Stimulated activated naive CD8-positive, alpha-beta T cell treated with anti-CD3 and anti-CD28 coated beads, Interleukin-15, Interleukin-2, amounts not matched to agents 100 U/mL and 50 U/mL, for 24 hours (primary cell): ENCODE measurements around the gene PIGZ.

ENCODE experiments used
- ATAC-seq: fragments of 150-1000 bp; cut with Tn5 transposase; one replicate; pipeline ENCODE4 v1.10.0; 2021
- DNase-seq: peaks from one replicate; pipeline ENCODE4 v3.0.0; 2021

The PIGZ gene

GRCh38 chr3:197001972-197002700 is 33.5 kb upstream of the PIGZ start:
- DNase-seq = no peak
- no peak for ATAC-seq

- DNase-seq (no peak), ATAC-seq (no peak)
Observed at GRCh38 chr3:197001106-197001971, 32.7 kb upstream of the PIGZ start.

- no peak for ATAC-seq
- DNase-seq = no peak
Observed at GRCh38 chr3:197000211-197000610, 31.6 kb upstream of the PIGZ start.

- ATAC-seq = no peak
- DNase-seq = no peak
Observed at GRCh38 chr3:196998966-196999760, 30.5 kb upstream of the PIGZ start.

GRCh38 chr3:196997311-196997710 is 28.7 kb upstream of the PIGZ start:
- no peak for DNase-seq
- ATAC-seq = no peak

- ATAC-seq (no peak), DNase-seq (no peak)
Observed at GRCh38 chr3:196996454-196997265, 28.0 kb upstream of the PIGZ start.

- DNase-seq = no peak
- ATAC-seq = no peak
Observed at GRCh38 chr3:196995646-196996355, 27.2 kb upstream of the PIGZ start.

GRCh38 chr3:196995027-196995426 is 26.4 kb upstream of the PIGZ start:
- no peak for ATAC-seq
- DNase-seq = no peak

GRCh38 chr3:196994056-196994455 is 25.4 kb upstream of the PIGZ start:
- DNase-seq = no peak
- no peak for ATAC-seq

GRCh38 chr3:196992461-196993065 is 23.9 kb upstream of the PIGZ start:
- ATAC-seq (no peak), DNase-seq (no peak)

GRCh38 chr3:196991581-196992460 is 23.2 kb upstream of the PIGZ start:
- DNase-seq = no peak
- ATAC-seq = no peak

GRCh38 chr3:196990601-196991007 is 22.0 kb upstream of the PIGZ start:
- ATAC-seq = no peak
- no peak for DNase-seq

GRCh38 chr3:196989721-196990262 is 21.2 kb upstream of the PIGZ start:
- DNase-seq (no peak), ATAC-seq (no peak)

GRCh38 chr3:196988241-196989029 is 19.8 kb upstream of the PIGZ start:
- peak; percentile 37 for ATAC-seq
- DNase-seq = no peak

GRCh38 chr3:196987022-196987421 is 18.4 kb upstream of the PIGZ start:
- DNase-seq (no peak), ATAC-seq (no peak)

GRCh38 chr3:196985954-196986885 is 17.6 kb upstream of the PIGZ start:
- DNase-seq = no peak
- no peak for ATAC-seq

- no peak for ATAC-seq
- no peak for DNase-seq
Observed at GRCh38 chr3:196985298-196985697, 16.7 kb upstream of the PIGZ start.
